ENCODE data around the gene MAPRE3.

MAPRE3 gene

DNA sequence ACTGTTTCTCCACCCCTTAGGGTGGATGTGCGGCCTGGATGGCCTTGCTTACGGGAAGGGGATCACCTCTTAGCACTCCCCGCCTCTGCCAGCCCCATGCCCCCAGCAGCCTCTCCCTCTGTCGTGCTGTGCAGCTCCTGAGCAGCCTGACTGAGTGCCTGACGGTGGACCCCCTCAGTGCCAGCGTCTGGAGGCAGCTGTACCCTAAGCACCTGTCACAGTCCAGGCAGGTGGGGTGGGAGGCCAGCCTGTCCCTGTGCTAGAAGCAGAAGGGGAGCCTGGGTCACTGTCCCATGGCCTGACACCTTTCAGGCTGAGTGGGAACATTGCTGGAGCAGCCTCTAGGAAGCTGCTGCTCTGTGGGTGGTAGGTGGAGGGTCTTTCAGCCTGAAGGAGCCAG is 67.6 kb downstream of the MAPRE3 start:
- no peak for ATAC-seq
- TF ChIP-seq GLIS3 (CRISPR knock-in tag; IDR thresholded peaks at IDR 0.05) (no peak), ZFP3 (CRISPR knock-in tag; IDR thresholded peaks at IDR 0.05) (no peak), BACH2 (CRISPR knock-in tag; IDR thresholded peaks at IDR 0.05; ENCODE audit: borderline replicate concordance) (no peak), ZNF565 (CRISPR knock-in tag; conservative IDR thresholded peaks at IDR 0.05; ENCODE audit: low read depth) (no peak), ESRRG (CRISPR knock-in tag; IDR thresholded peaks at IDR 0.05) (no peak), ARNTL (CRISPR knock-in tag; IDR thresholded peaks at IDR 0.05; ENCODE audit: borderline replicate concordance, low read depth) (no peak), TCF4 (CRISPR knock-in tag; IDR thresholded peaks at IDR 0.05; ENCODE audit: borderline replicate concordance) (no peak), CSDC2 (CRISPR knock-in tag; IDR thresholded peaks at IDR 0.05) (no peak), ZC3H10 (CRISPR knock-in tag; IDR thresholded peaks at IDR 0.05) (no peak), PPARA (CRISPR knock-in tag; IDR thresholded peaks at IDR 0.05; ENCODE audit: borderline replicate concordance) (no peak), ZNF8 (CRISPR knock-in tag; IDR thresholded peaks at IDR 0.05) (no peak), OSR1 (CRISPR knock-in tag; IDR thresholded peaks at IDR 0.05) (no peak), ZNF70 (CRISPR knock-in tag; IDR thresholded peaks at IDR 0.05) (no peak)
- TF ChIP-seq, protein P1, sequence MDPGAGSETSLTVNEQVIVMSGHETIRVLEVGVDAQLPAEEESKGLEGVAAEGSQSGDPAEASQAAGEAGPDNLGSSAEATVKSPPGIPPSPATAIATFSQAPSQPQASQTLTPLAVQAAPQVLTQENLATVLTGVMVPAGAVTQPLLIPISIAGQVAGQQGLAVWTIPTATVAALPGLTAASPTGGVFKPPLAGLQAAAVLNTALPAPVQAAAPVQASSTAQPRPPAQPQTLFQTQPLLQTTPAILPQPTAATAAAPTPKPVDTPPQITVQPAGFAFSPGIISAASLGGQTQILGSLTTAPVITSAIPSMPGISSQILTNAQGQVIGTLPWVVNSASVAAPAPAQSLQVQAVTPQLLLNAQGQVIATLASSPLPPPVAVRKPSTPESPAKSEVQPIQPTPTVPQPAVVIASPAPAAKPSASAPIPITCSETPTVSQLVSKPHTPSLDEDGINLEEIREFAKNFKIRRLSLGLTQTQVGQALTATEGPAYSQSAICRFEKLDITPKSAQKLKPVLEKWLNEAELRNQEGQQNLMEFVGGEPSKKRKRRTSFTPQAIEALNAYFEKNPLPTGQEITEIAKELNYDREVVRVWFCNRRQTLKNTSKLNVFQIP (CRISPR knock-in tag; IDR thresholded peaks at IDR 0.05; ENCODE audit: borderline replicate concordance, low read depth), result no peak

DNA sequence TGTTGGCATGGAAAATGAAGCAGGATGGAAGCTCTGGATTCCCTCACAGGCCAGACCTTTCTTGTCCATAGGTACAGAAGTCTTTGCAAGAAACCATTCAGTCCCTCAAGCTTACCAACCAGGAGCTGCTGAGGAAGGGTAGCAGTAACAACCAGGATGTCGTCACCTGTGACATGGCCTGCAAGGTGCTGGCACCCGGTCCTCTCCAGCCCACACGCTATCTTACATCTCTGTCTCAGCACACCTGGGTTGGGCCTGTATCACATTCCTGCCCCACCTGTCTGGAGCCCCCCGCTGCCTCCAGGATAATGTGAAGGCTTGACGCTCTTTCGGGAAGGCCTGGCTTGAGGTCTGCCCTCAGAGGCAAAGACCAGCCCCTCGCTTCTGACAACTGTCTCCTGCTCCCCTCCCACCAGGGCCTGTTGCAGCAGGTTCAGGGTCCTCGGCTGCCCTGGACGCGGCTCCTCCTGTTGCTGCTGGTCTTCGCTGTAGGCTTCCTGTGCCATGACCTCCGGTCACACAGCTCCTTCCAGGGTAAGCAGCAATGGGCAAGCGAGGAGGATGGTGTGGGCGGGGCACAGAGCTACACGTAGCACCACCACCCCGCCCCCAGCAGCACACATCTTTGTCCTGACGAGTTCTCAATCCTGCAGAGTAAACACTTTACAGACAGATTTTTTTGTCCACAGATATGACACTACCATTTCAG is 68.3 kb downstream of the MAPRE3 start:
- no peak for TF ChIP-seq ZNF70 (CRISPR knock-in tag; IDR thresholded peaks at IDR 0.05)
- TF ChIP-seq SNAI2 (CRISPR knock-in tag; IDR thresholded peaks at IDR 0.05), result no peak
- no peak for TF ChIP-seq PPARA (CRISPR knock-in tag; IDR thresholded peaks at IDR 0.05; ENCODE audit: borderline replicate concordance)
- no peak for TF ChIP-seq ZFP30 (CRISPR knock-in tag; IDR thresholded peaks at IDR 0.05)
- TF ChIP-seq, protein P2, sequence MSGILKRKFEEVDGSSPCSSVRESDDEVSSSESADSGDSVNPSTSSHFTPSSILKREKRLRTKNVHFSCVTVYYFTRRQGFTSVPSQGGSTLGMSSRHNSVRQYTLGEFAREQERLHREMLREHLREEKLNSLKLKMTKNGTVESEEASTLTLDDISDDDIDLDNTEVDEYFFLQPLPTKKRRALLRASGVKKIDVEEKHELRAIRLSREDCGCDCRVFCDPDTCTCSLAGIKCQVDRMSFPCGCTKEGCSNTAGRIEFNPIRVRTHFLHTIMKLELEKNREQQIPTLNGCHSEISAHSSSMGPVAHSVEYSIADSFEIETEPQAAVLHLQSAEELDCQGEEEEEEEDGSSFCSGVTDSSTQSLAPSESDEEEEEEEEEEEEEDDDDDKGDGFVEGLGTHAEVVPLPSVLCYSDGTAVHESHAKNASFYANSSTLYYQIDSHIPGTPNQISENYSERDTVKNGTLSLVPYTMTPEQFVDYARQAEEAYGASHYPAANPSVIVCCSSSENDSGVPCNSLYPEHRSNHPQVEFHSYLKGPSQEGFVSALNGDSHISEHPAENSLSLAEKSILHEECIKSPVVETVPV (CRISPR knock-in tag; IDR thresholded peaks at IDR 0.05), result no peak
- TF ChIP-seq ISL1 (CRISPR knock-in tag; IDR thresholded peaks at IDR 0.05), result no peak
- TF ChIP-seq TCF4 (CRISPR knock-in tag; IDR thresholded peaks at IDR 0.05; ENCODE audit: borderline replicate concordance), result no peak
- no peak for TF ChIP-seq ZNF8 (CRISPR knock-in tag; IDR thresholded peaks at IDR 0.05)
- no peak for TF ChIP-seq CSDC2 (CRISPR knock-in tag; IDR thresholded peaks at IDR 0.05)
- no peak for TF ChIP-seq TOX (CRISPR knock-in tag; IDR thresholded peaks at IDR 0.05; ENCODE audit: borderline replicate concordance)
- no peak for ATAC-seq

DNA sequence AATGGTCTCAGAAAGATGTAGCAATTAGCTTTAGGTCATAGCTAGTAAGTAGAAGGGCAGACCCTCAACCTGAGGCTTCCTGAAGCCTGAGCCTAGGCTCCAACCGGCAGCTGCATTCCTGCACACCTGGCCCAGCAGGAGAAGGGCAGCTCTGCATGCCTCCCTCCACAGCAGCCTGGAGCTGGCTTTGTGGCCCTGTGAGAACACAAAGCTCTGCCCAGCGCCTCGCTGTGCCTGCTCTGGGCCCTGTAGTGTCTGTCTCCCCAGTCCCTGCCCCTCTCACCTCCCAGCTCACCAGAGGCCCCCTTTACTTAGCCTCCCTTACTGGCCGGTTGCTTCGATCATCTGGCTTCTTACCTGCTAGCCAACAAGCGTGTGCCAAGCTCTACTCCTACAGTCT is 69.0 kb downstream of the MAPRE3 start:
- TF ChIP-seq TCF4 (CRISPR knock-in tag; IDR thresholded peaks at IDR 0.05; ENCODE audit: borderline replicate concordance) (no peak), OSR1 (CRISPR knock-in tag; IDR thresholded peaks at IDR 0.05) (no peak), GLIS3 (CRISPR knock-in tag; IDR thresholded peaks at IDR 0.05) (no peak), ISL1 (CRISPR knock-in tag; IDR thresholded peaks at IDR 0.05) (no peak)
- TF ChIP-seq, protein P3, sequence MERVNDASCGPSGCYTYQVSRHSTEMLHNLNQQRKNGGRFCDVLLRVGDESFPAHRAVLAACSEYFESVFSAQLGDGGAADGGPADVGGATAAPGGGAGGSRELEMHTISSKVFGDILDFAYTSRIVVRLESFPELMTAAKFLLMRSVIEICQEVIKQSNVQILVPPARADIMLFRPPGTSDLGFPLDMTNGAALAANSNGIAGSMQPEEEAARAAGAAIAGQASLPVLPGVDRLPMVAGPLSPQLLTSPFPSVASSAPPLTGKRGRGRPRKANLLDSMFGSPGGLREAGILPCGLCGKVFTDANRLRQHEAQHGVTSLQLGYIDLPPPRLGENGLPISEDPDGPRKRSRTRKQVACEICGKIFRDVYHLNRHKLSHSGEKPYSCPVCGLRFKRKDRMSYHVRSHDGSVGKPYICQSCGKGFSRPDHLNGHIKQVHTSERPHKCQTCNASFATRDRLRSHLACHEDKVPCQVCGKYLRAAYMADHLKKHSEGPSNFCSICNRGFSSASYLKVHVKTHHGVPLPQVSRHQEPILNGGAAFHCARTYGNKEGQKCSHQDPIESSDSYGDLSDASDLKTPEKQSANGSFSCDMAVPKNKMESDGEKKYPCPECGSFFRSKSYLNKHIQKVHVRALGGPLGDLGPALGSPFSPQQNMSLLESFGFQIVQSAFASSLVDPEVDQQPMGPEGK (CRISPR knock-in tag; IDR thresholded peaks at IDR 0.05; ENCODE audit: borderline replicate concordance), result no peak
- no peak for ATAC-seq

DNA sequence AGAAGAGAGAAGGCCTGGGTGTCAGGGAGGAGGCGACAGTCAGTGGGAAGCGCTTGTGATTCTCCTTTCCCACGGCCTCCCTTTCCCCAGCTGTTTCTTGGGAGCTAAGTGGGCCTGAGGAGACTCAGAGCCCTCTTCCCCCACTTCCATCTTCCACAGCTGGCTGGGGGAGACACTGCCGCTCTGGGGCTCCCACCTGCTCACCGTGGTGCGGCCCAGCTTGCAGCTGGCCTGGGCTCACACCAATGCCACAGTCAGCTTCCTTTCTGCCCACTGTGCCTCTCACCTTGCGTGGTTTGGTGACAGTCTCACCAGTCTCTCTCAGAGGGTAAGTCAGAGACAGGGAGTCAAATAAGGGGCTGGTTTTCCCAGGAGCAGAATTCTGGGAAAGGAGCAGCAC is 69.4 kb downstream of the MAPRE3 start:
- TF ChIP-seq OSR1 (CRISPR knock-in tag; IDR thresholded peaks at IDR 0.05), result no peak
- TF ChIP-seq, protein P1 (CRISPR knock-in tag; IDR thresholded peaks at IDR 0.05; ENCODE audit: borderline replicate concordance, low read depth), result no peak
- no peak for ATAC-seq

Measured in SK-N-SH treated with all-trans-retinoic acid at 6 μM for 48 hours (cell line).